MCF 10A (cell line): ENCODE data around the gene TMEM9. TPM values are rescaled to one million over a fixed set of nuclear protein-coding genes. Genes with fewer than 3 reads are reported as not detected.
A peak's percentile ranks its signal among the peaks of the same experiment; 100 is the strongest.

Experiments used
- BruUV-seq: library from RNA; stranded (reverse); fragments of 400-500 nt; replicated peaks from 2 replicates; lab custom pipeline; 2021; lab: Mats Ljungman, UMichigan
- CTCF ChIA-PET: fragments of 300-600 bp; sonication (Branson Sonifier 250); formaldehyde crosslinking; extraction: SDS; loops from one replicate; lab custom pipeline; 2021; ENCODE audit warnings: antibody characterized with exemption, inconsistent platforms; lab: Yijun Ruan, JAX
- POLR2A ChIA-PET: fragments of 300-600, 350-650 bp; sonication (Branson Sonifier 250); formaldehyde crosslinking; extraction: SDS; loops from one replicate; lab custom pipeline; 2020; ENCODE audit warnings: antibody characterized with exemption, inconsistent platforms; lab: Yijun Ruan, JAX
- DNase-seq: peaks from one replicate; pipeline ENCODE4 v3.0.0-alpha.2; 2018; ENCODE audit not compliant: unreplicated experiment
- H3K27ac Mint-ChIP-seq: one replicate; pipeline ENCODE4 v1.8.0; 2022; ENCODE audit warnings: mild to moderate bottlenecking, low read depth, mixed read lengths; ENCODE audit not compliant: unreplicated experiment
- H3K27me3 Mint-ChIP-seq: one replicate; pipeline ENCODE4 v1.8.0; 2022; ENCODE audit warnings: mixed read lengths; ENCODE audit not compliant: insufficient read depth, unreplicated experiment
- H3K36me3 Mint-ChIP-seq: one replicate; pipeline ENCODE4 v1.8.0; 2022; ENCODE audit warnings: mild to moderate bottlenecking, moderate library complexity, mixed read lengths; ENCODE audit not compliant: insufficient read depth, unreplicated experiment
- H3K4me1 Mint-ChIP-seq: one replicate; pipeline ENCODE4 v1.8.0; 2022; ENCODE audit warnings: mixed read lengths; ENCODE audit not compliant: insufficient read depth, unreplicated experiment
- H3K4me3 Mint-ChIP-seq: one replicate; pipeline ENCODE4 v1.8.0; 2022; ENCODE audit warnings: mild to moderate bottlenecking, moderate library complexity, mixed read lengths; ENCODE audit not compliant: unreplicated experiment
- H3K9me3 Mint-ChIP-seq: one replicate; pipeline ENCODE4 v1.8.0; 2022; ENCODE audit warnings: mixed read lengths; ENCODE audit not compliant: unreplicated experiment
- CTCF ChIP-seq: fragments of 200-600 bp; IDR thresholded peaks from one replicate; pipeline ENCODE4 v1.8.0; 2022; ENCODE audit warnings: antibody characterized with exemption, mild to moderate bottlenecking; ENCODE audit not compliant: unreplicated experiment
- intact Hi-C: fragments of 100-400 bp; cut with micrococcal nuclease; formaldehyde crosslinking; loops from 2 replicates; pipeline ENCODE4 v1.14.1; 2022
- total RNA-seq: library from RNA; stranded (reverse); gene quantifications from 2 replicates; pipeline ENCODE4 v1.2.3, GENCODE V29; 2022

Gene TMEM9
- total RNA-seq, 1 experiment from 2014 or later, result 67.2 TPM

GRCh38 chr1:201172326-201172725, 18.1 kb upstream of the TMEM9 start:
- TF ChIP-seq CTCF, result no peak
- intact Hi-C loops, result no loop called here
- Mint-ChIP-seq H3K4me1 (peaks cover 27% of the 10 kb centered on the region), H3K27ac (no peak overlapping the region), H3K9me3 (no peaks in the 10 kb centered on the region), H3K4me3 (no peak overlapping the region), H3K36me3 (no peaks in the 10 kb centered on the region), H3K27me3 (no peaks in the 10 kb centered on the region)
- no peak for DNase-seq
- CTCF ChIA-PET, result interaction anchor here (0.6 to 5.4 kb wide), 8 partner anchors 14 to 230 kb away, joined by 3 to 36 read pairs (median 4); partner anchors contain the start of gene TMEM9
- no TSS peak for BruUV-seq
- POLR2A ChIA-PET, result interaction anchor here (0.6 to 5.2 kb wide), 3 partner anchors 15 to 27 kb away, joined by 3 to 40 read pairs (median 3); partner anchors contain the start of gene TMEM9

GRCh38 chr1:201171063-201172036, 17.1 kb upstream of the TMEM9 start:
- DNase-seq, result peak; percentile 32
- TSS peak; percentile 90 for BruUV-seq
- H3K4me1 Mint-ChIP-seq, result peaks cover 20% of the 10 kb centered on the region
- peak overlapping the region; percentile 75 for H3K27ac Mint-ChIP-seq
- no peaks in the 10 kb centered on the region for H3K27me3 Mint-ChIP-seq
- POLR2A ChIA-PET, result interaction anchor here (0.5 to 5.2 kb wide), 9 partner anchors 11 to 517 kb away, joined by 3 to 40 read pairs (median 4); partner anchors contain the start of gene TMEM9
- intact Hi-C loops, result no loop called here
- TF ChIP-seq CTCF, result peak; percentile 80
- H3K9me3 Mint-ChIP-seq, result no peaks in the 10 kb centered on the region
- peak overlapping the region; percentile 73 for H3K4me3 Mint-ChIP-seq
- H3K36me3 Mint-ChIP-seq, result no peaks in the 10 kb centered on the region
- CTCF ChIA-PET, result interaction anchor here (0.6 to 5.4 kb wide), 12 partner anchors 15 to 1110 kb away, joined by 3 to 36 read pairs (median 3); partner anchors contain the start of gene TMEM9

GRCh38 chr1:201170533-201171062, 16.3 kb upstream of the TMEM9 start:
- Mint-ChIP-seq H3K4me3 (peak overlapping the region; percentile 73), H3K4me1 (peaks cover 20% of the 10 kb centered on the region), H3K27me3 (no peaks in the 10 kb centered on the region), H3K36me3 (no peaks in the 10 kb centered on the region), H3K9me3 (no peaks in the 10 kb centered on the region), H3K27ac (peak overlapping the region; percentile 75)
- BruUV-seq, result no TSS peak
- POLR2A ChIA-PET, result interaction anchor here (0.6 to 5.2 kb wide), 10 partner anchors 12 to 516 kb away, joined by 3 to 40 read pairs (median 4); partner anchors contain the start of gene TMEM9
- peak; percentile 99 for DNase-seq
- intact Hi-C loops, result loop anchor here (1.0 kb wide), 2 partner anchors 16 to 21 kb away; partner anchors contain the start of gene TMEM9
- TF ChIP-seq CTCF, result no peak
- CTCF ChIA-PET, result interaction anchor here (0.7 to 5.4 kb wide), 12 partner anchors 11 to 158 kb away, joined by 3 to 36 read pairs (median 4); partner anchors contain the start of gene TMEM9
